ENCODE measurements around the gene DLG2. TPM values are rescaled to one million over a fixed set of nuclear protein-coding genes. Genes with fewer than 3 reads are reported as not detected.

DLG2 gene
- total RNA-seq, 1 donor = 3.0 TPM

DNA sequence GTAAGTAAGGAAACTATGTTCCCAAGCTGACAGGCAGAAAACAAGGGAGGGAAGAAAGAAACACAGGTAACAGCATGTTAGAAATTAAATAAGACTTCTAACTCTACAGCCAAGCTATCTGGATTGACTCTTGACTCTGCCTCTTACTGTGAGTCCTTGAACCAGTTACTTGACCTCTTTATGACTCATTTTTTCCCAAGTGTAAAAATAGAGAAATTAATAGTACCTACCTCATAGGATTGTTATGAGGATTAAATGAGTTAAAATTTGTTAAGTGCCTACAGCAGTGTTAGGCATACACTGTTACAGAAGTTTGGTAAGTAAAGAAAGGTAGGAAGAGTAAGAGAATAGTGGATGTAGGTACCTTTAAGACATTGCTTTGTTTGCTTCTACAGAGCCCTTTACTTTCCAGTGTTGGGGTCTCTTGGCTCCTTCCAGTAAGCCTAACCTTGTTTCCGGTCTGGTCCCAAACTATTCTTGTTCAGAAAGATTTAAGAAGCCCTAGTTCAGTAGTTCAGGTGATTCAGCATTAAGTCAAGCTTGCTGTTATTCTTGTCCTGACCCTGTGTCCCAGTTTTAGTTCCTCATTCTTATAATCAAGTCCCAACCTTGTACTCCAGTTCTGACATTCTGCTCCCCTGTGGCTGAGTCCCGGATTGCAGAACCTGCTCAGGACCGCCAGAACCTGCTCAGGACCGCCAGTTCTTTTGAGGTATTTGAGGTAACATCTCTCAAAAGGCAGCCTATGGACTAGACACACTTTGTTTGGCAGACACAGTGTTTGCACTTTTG, 1377.6 kb downstream of the DLG2 start:
- no peak overlapping the region for H3K4me3 ChIP-seq (ENCODE audit: low read depth, low read length)
- peak; percentile 16 for DNase-seq (ENCODE audit: low read depth)
- TF ChIP-seq, protein P1, sequence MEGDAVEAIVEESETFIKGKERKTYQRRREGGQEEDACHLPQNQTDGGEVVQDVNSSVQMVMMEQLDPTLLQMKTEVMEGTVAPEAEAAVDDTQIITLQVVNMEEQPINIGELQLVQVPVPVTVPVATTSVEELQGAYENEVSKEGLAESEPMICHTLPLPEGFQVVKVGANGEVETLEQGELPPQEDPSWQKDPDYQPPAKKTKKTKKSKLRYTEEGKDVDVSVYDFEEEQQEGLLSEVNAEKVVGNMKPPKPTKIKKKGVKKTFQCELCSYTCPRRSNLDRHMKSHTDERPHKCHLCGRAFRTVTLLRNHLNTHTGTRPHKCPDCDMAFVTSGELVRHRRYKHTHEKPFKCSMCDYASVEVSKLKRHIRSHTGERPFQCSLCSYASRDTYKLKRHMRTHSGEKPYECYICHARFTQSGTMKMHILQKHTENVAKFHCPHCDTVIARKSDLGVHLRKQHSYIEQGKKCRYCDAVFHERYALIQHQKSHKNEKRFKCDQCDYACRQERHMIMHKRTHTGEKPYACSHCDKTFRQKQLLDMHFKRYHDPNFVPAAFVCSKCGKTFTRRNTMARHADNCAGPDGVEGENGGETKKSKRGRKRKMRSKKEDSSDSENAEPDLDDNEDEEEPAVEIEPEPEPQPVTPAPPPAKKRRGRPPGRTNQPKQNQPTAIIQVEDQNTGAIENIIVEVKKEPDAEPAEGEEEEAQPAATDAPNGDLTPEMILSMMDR (IDR thresholded peaks at IDR 0.05; ENCODE audit: insufficient read depth, low read length) = no peak

DNA sequence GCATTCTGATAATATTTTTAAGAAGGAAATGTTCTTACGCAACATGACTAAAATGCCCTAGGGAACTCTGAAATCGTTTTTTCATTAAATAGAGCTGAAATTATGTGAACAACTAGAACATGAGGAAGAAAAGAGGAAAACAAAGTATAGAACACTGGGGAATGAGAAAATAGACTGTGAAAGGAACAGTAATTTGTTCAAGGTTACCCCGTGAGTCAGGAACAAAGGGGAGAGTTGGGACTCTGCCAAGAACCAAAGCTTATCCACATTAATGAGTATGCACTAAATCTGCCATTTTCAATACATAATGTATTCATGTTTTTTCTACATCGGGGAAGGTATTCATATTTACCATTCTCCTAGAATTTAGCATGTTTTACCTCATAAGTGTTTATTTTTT, 1379.2 kb downstream of the DLG2 start:
- H3K4me3 ChIP-seq (ENCODE audit: low read depth, low read length) = no peak overlapping the region
- TF ChIP-seq, protein P1 (IDR thresholded peaks at IDR 0.05; ENCODE audit: insufficient read depth, low read length) = no peak
- peak; percentile 22 for DNase-seq (ENCODE audit: low read depth)

DNA sequence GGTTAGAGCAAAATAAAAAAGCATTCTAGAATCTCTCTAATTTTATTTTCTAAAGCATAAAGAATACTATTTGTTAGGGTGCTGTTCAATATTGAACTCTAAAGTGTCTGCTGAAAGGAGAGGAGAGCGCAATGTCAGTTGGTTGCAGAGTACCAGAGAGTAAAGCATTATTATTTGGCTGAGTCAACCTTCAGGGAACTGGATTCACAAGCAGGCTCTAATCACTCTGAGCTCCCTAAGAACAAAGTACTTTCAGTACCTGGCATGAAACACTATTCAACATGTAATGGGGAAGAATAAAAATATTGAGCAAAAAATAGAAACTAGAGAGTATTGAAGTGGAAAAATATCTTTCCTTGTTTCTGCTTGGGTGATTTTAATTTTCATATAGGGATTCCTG, 1380.0 kb downstream of the DLG2 start:
- DNase-seq (ENCODE audit: low read depth) = no peak
- TF ChIP-seq, protein P1 (IDR thresholded peaks at IDR 0.05; ENCODE audit: insufficient read depth, low read length) = no peak
- H3K4me3 ChIP-seq (ENCODE audit: low read depth, low read length) = no peak overlapping the region

DNA sequence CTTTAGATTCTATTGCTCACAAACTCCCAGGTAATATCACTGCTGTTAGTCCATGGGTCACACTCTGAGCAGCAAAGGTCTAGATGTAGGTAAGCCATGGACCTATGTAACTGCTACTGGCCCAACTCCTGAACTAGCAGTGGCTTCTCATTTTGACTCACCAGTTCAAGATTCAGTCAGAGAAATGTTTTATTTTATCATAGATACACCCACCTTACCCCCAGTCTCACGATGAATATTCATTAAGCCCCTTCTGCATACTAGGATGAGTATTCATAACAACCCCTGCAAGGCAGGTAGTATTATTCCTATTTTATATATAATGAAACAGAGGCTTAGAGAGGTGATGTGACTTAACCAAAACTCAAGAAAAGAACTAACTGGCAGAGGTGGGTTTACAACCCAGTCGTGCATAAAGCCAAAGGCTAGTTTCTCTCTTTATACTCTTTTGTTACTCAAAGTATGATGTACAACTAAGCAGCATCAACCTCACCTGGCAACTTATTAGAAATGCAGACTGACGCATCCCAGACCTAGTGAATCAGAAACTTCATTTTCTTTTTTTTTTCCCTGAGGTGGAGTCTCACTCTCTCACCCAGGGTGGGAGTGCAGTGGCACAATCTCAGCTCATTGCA, 1383.4 kb downstream of the DLG2 start:
- no peak overlapping the region for H3K4me3 ChIP-seq (ENCODE audit: low read depth, low read length)
- DNase-seq (ENCODE audit: low read depth) = no peak
- TF ChIP-seq, protein P1 (IDR thresholded peaks at IDR 0.05; ENCODE audit: insufficient read depth, low read length) = no peak

DNA sequence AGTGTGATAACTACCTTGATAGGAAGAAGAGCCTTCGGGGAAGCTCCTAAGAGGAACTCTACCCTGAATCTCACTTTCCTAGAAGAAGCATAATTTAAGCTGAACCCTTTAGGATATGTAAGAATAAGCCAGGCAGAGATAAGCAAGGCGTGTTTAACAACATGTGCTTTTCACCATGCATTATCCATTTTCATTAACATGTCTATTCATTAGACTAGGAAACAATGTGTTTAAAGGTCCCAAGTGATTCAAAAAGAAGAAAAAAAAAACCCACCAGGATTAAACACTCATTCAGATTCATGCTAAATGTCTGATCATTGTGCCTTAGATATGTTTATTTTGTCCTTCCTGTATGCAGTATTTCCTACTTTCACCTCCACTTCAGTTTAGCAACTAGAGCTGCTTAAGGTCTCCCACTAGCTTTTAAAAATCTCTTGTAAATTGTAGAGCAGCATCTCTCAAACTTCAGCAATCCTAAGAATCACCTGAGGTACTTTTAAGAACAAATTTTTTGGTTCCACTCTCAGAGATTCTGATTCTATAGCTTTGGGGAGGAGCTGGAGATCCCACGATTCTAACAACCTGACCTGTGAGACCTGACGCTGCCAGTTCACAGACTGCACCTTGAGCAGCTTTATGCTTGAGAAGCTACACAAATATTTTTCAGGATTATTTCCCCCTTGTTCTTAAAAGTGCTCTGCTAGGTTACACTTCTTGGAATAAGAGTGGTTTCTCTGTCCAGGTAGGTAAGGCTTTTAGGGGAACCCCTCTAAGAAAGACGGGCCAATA, 1385.6 kb downstream of the DLG2 start:
- TF ChIP-seq, protein P1 (IDR thresholded peaks at IDR 0.05; ENCODE audit: insufficient read depth, low read length) = no peak
- no peak for DNase-seq (ENCODE audit: low read depth)
- no peak overlapping the region for H3K4me3 ChIP-seq (ENCODE audit: low read depth, low read length)

DNA sequence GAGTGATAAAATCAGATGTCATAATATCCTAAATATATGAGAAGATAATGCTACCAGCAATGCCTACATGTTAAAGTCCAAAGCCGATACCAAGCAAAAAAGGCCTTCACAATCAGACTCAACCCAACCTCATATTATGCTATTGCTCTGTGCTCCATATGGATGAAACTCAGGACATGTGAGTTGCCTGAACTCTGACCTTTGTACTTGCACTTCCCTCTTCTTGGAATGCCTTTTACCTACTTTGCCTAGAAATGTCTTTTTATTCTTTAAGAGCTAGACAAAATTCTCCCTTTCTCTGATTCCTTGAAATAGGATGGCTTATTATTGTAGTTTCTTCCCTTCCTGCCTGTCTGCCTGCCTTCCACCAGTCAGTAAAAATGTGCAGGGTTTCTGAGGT, 1386.3 kb downstream of the DLG2 start:
- TF ChIP-seq, protein P1 (IDR thresholded peaks at IDR 0.05; ENCODE audit: insufficient read depth, low read length) = no peak
- DNase-seq (ENCODE audit: low read depth) = no peak
- H3K4me3 ChIP-seq (ENCODE audit: low read depth, low read length) = no peak overlapping the region
